Neural cell (in vitro differentiated cells): ENCODE measurements around the gene DOHH. TPM values are rescaled to one million over a fixed set of nuclear protein-coding genes. Genes with fewer than 3 reads are reported as not detected.

Source experiments
- H2AFZ ChIP-seq: fragments of 200-600, 300-800 bp; sonication (generic), shearing (Covaris generic); 2 replicates; pipeline ENCODE4 v1.6.0; 2014; ENCODE audit warnings: low read depth, mild to moderate bottlenecking, antibody characterized with exemption, low read length, moderate library complexity
- H3F3A ChIP-seq: fragments of 200-600 bp; shearing (Covaris generic); 2 replicates; pipeline ENCODE4 v1.6.1; 2016; ENCODE audit warnings: mild to moderate bottlenecking, moderate library complexity, mixed read lengths, antibody characterized with exemption, low read length; ENCODE audit not compliant: insufficient read depth, poor library complexity, severe bottlenecking
- H3K27ac ChIP-seq: fragments of 200-600, 300-800 bp; sonication (generic), shearing (Covaris generic); 2 replicates; pipeline ENCODE4 v1.5.1; 2014; ENCODE audit warnings: mild to moderate bottlenecking, low read length, moderate library complexity
- H3K27me3 ChIP-seq: fragments of 300-800, 200-600 bp; sonication (generic), shearing (Covaris generic); 2 replicates; pipeline ENCODE4 v1.6.0; 2014; ENCODE audit warnings: mild to moderate bottlenecking, low read depth, low read length, moderate library complexity; ENCODE audit not compliant: insufficient read depth
- H3K36me3 ChIP-seq: fragments of 300-800, 200-600 bp; sonication (generic), shearing (Covaris generic); 2 replicates; pipeline ENCODE4 v1.5.1; 2014; ENCODE audit warnings: mild to moderate bottlenecking, antibody characterized with exemption, low read length, moderate library complexity; ENCODE audit not compliant: insufficient read depth
- H3K4me2 ChIP-seq: fragments of 300-800, 200-600 bp; sonication (generic), shearing (Covaris generic); 2 replicates; pipeline ENCODE4 v1.6.0; 2014; ENCODE audit warnings: mild to moderate bottlenecking, low read length
- H3K4me3 ChIP-seq: fragments of 300-800, 200-600 bp; sonication (generic), shearing (Covaris generic); 2 replicates; pipeline ENCODE4 v1.5.1; 2014; ENCODE audit warnings: mild to moderate bottlenecking, low read length, moderate library complexity
- H3K79me2 ChIP-seq: fragments of 200-600 bp; shearing (Covaris generic); replicated peaks from 2 replicates; pipeline ENCODE4 v1.6.0; 2014; ENCODE audit warnings: mild to moderate bottlenecking, low read length, moderate library complexity; ENCODE audit not compliant: insufficient read depth
- H3K9ac ChIP-seq: fragments of 300-800, 200-600 bp; sonication (generic), shearing (Covaris generic); 2 replicates; pipeline ENCODE4 v1.6.1; 2016; ENCODE audit warnings: mild to moderate bottlenecking, low read length, mixed read lengths
- H3K9me2 ChIP-seq: fragments of 200-600 bp; shearing (Covaris generic); 2 replicates; pipeline ENCODE4 v1.6.1; 2016; ENCODE audit warnings: mild to moderate bottlenecking, low read length, mixed read lengths; ENCODE audit not compliant: insufficient read depth
- H3K9me3 ChIP-seq: fragments of 200-600, 300-800 bp; sonication (generic), shearing (Covaris generic); 2 replicates; pipeline ENCODE4 v1.6.1; 2016; ENCODE audit warnings: mild to moderate bottlenecking, mixed run types, low read length, moderate library complexity, mixed read lengths
- H4K20me1 ChIP-seq: fragments of 200-600 bp; shearing (Covaris generic); 2 replicates; pipeline ENCODE4 v1.6.1; 2016; ENCODE audit warnings: mild to moderate bottlenecking, mixed run types; ENCODE audit not compliant: insufficient read depth
- CTCF ChIP-seq: fragments of 450-650 bp; IDR thresholded peaks from 2 replicates; pipeline ENCODE4 v1.5.1; 2014; ENCODE audit warnings: antibody characterized with exemption, mild to moderate bottlenecking, moderate library complexity; ENCODE audit not compliant: poor library complexity, severe bottlenecking
- EP300 ChIP-seq: fragments of 450-650 bp; conservative IDR thresholded peaks from 2 replicates; pipeline ENCODE4 v1.6.1; 2014; ENCODE audit warnings: antibody characterized with exemption, mild to moderate bottlenecking, moderate library complexity; ENCODE audit not compliant: poor library complexity, severe bottlenecking
- EZH2 ChIP-seq: fragments of 200-600, 300-800 bp; shearing (Covaris generic), sonication (generic); IDR thresholded peaks from 2 replicates; pipeline ENCODE4 v1.6.1; 2014; ENCODE audit warnings: antibody characterized with exemption, low read length, borderline replicate concordance, mild to moderate bottlenecking; ENCODE audit not compliant: insufficient read depth, poor library complexity, severe bottlenecking
- MXI1 ChIP-seq: fragments of 450-650 bp; conservative IDR thresholded peaks from 2 replicates; pipeline ENCODE4 v1.6.1; 2014; ENCODE audit warnings: antibody characterized with exemption, mild to moderate bottlenecking; ENCODE audit not compliant: poor library complexity, severe bottlenecking
- POLR2AphosphoS5 ChIP-seq: IDR thresholded peaks from 2 replicates; pipeline ENCODE4 v1.6.1; 2012
- RAD21 ChIP-seq: fragments of 450-650 bp; conservative IDR thresholded peaks from 2 replicates; pipeline ENCODE4 v1.6.1; 2014; ENCODE audit warnings: antibody characterized with exemption, mild to moderate bottlenecking, moderate library complexity
- SMC3 ChIP-seq: fragments of 450-650 bp; conservative IDR thresholded peaks from 2 replicates; pipeline ENCODE4 v1.6.1; 2014; ENCODE audit warnings: antibody characterized with exemption, mild to moderate bottlenecking, moderate library complexity; ENCODE audit not compliant: poor library complexity
- TAF1 ChIP-seq: IDR thresholded peaks from 2 replicates; pipeline ENCODE4 v1.6.1; 2012; ENCODE audit warnings: low read depth
- polyA plus RNA-seq: library from polyadenylated mRNA; depleted of rRNA; stranded (reverse); fragments of >200 nt; gene quantifications from 2 replicates; pipeline ENCODE4 v1.2.3, GENCODE V29; 2014
- TF ChIP-seq, protein P1 (sequence below): IDR thresholded peaks from 2 replicates; pipeline ENCODE4 v1.6.1; 2012; ENCODE audit warnings: borderline replicate concordance

The DOHH gene
- polyA plus RNA-seq, 1 donor from 2014 or later: 20.3 TPM

GRCh38 chr19:3441986-3442329 lies 58.5 kb downstream of the DOHH start:
- TF ChIP-seq RAD21 (no peak), CTCF (no peak), MXI1 (no peak), TAF1 (no peak), POLR2AphosphoS5 (no peak), EZH2 (no peak), SMC3 (no peak)
- TF ChIP-seq, protein P1, sequence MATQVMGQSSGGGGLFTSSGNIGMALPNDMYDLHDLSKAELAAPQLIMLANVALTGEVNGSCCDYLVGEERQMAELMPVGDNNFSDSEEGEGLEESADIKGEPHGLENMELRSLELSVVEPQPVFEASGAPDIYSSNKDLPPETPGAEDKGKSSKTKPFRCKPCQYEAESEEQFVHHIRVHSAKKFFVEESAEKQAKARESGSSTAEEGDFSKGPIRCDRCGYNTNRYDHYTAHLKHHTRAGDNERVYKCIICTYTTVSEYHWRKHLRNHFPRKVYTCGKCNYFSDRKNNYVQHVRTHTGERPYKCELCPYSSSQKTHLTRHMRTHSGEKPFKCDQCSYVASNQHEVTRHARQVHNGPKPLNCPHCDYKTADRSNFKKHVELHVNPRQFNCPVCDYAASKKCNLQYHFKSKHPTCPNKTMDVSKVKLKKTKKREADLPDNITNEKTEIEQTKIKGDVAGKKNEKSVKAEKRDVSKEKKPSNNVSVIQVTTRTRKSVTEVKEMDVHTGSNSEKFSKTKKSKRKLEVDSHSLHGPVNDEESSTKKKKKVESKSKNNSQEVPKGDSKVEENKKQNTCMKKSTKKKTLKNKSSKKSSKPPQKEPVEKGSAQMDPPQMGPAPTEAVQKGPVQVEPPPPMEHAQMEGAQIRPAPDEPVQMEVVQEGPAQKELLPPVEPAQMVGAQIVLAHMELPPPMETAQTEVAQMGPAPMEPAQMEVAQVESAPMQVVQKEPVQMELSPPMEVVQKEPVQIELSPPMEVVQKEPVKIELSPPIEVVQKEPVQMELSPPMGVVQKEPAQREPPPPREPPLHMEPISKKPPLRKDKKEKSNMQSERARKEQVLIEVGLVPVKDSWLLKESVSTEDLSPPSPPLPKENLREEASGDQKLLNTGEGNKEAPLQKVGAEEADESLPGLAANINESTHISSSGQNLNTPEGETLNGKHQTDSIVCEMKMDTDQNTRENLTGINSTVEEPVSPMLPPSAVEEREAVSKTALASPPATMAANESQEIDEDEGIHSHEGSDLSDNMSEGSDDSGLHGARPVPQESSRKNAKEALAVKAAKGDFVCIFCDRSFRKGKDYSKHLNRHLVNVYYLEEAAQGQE: no peak
- Histone ChIP-seq H3K4me3 (no peak overlapping the region), H3K4me2 (no peak overlapping the region), H3K36me3 (no peaks in the 10 kb centered on the region), H3K27ac (no peak overlapping the region), H3K79me2 (no peaks in the 10 kb centered on the region), H2AFZ (no peak overlapping the region), H3F3A (no peaks in the 10 kb centered on the region), H3K9ac (no peak overlapping the region), H3K27me3 (no peaks in the 10 kb centered on the region), H3K9me2 (no peaks in the 10 kb centered on the region), H3K9me3 (no peaks in the 10 kb centered on the region), H4K20me1 (no peaks in the 10 kb centered on the region)

DNA sequence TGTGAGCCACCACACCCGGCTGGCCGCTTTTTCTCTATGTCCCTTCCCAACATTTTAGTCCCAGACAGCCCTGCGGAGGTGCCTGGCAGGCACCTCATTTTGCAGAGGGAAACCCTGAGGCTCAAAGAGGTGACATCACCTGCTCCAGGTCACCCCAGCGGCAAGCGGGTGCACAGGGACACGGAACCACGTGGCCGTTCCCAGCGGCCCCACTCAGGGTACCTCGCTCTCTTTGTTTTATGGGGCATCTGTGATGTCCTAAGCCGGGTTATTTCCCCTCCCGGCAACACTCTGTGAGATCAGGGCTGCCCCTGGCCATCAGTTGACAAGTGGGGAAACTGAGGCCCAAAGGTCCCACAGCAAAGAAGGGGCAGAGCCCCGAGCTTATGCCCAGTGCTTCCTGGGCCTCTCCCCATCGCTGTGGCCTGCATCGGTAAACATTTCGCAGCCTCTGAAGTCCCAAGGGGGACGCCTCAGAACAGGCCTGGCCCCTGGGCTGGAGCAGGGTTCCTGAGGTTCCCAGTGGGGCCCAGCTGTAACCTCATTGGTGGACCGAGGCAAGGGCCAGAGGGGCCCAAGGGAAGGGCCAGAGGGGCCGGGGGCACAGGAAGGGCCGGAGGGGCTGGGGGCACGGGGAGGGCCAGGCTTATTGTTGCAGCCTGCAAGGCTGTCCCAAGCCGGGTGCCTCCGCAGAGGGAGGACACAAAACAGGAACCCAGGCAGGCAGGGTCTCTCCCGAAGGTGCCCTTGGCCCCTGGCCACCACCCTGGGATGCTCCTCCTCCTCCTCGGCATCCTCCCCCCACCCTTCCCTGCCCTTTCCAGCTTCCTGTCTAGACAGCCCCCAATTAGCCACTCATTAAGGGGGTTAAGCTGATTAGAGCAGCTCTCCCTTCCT lies 59.1 kb downstream of the DOHH start:
- no peaks in the 10 kb centered on the region for H3K9me3 ChIP-seq
- H3K27ac ChIP-seq: no peak overlapping the region
- H4K20me1 ChIP-seq: no peaks in the 10 kb centered on the region
- no peaks in the 10 kb centered on the region for H3K9me2 ChIP-seq
- H3K27me3 ChIP-seq: no peaks in the 10 kb centered on the region
- no peaks in the 10 kb centered on the region for H3K36me3 ChIP-seq
- H3F3A ChIP-seq: no peaks in the 10 kb centered on the region
- no peak overlapping the region for H3K4me3 ChIP-seq
- H3K79me2 ChIP-seq: no peaks in the 10 kb centered on the region
- H3K9ac ChIP-seq: no peak overlapping the region
- TF ChIP-seq EZH2 (no peak), EP300 (no peak), CTCF (no peak), TAF1 (no peak), POLR2AphosphoS5 (no peak), RAD21 (no peak), MXI1 (no peak), SMC3 (no peak)
- TF ChIP-seq, protein P1: no peak
- H3K4me2 ChIP-seq: no peak overlapping the region
- no peak overlapping the region for H2AFZ ChIP-seq
